Measurements from ENCODE around the gene DAG1. TPM values are rescaled to one million over a fixed set of nuclear protein-coding genes. Genes with fewer than 3 reads are reported as not detected.
A peak's percentile ranks its signal among the peaks of the same experiment; 100 is the strongest.

Gene DAG1
- total RNA-seq, 1 donor from 2014 or later: 67.5 TPM

- H3K27me3 ChIP-seq: no peaks in the 10 kb centered on the region
- Mint-ChIP-seq H3K36me3 (peaks cover 25% of the 10 kb centered on the region), H3K27ac (no peak overlapping the region), H3K27me3 (ENCODE audit: insufficient read depth, low read depth) (peaks cover 5% of the 10 kb centered on the region), H3K9me3 (no peaks in the 10 kb centered on the region), H3K4me3 (no peak overlapping the region), H3K4me1 (peaks cover 12% of the 10 kb centered on the region)
- no peak overlapping the region for H3K9ac ChIP-seq
- no peaks in the 10 kb centered on the region for H3K36me3 ChIP-seq
- no peak for DNase-seq (ENCODE audit: low spot score)
- peaks cover 50% of the 10 kb centered on the region for H4K20me1 ChIP-seq (ENCODE audit: low read depth)
- TF ChIP-seq CTCF (IDR thresholded peaks at IDR 0.05) (no peak), EZH2 (IDR thresholded peaks at IDR 0.05) (no peak), EZH2phosphoT487 (IDR thresholded peaks at IDR 0.05) (no peak)
- H3K4me3 ChIP-seq: no peak overlapping the region
- no peak overlapping the region for H3K4me2 ChIP-seq
- H2AFZ ChIP-seq (replicated peaks): no peak overlapping the region
- peaks cover 12% of the 10 kb centered on the region for H3K4me1 ChIP-seq
- H3K27ac ChIP-seq: no peak overlapping the region
- H3K79me2 ChIP-seq (ENCODE audit: low read depth): peaks cover 97% of the 10 kb centered on the region
- H3K9me3 ChIP-seq (ENCODE audit: low read depth): no peaks in the 10 kb centered on the region
- H3F3A ChIP-seq (ENCODE audit: low read depth): no peaks in the 10 kb centered on the region
These were observed 19.2 kb downstream of the DAG1 start for GRCh38 chr3:49489247-49489646.

- no peak overlapping the region for H3K4me2 ChIP-seq
- peaks cover 3% of the 10 kb centered on the region for H3K27me3 Mint-ChIP-seq (ENCODE audit: insufficient read depth, low read depth)
These were observed 22.9 kb downstream of the DAG1 start for GRCh38 chr3:49492969-49493368.

GRCh38 chr3:49493901-49494300, 23.8 kb downstream of the DAG1 start:
- Mint-ChIP-seq H3K27me3 (ENCODE audit: insufficient read depth, low read depth) (peaks cover 3% of the 10 kb centered on the region), H3K36me3 (peaks cover 19% of the 10 kb centered on the region), H3K27ac (peak overlapping the region; percentile 44), H3K4me1 (peaks cover 4% of the 10 kb centered on the region), H3K4me3 (no peak overlapping the region), H3K9me3 (no peaks in the 10 kb centered on the region)
- Histone ChIP-seq H3K4me2 (no peak overlapping the region), H3K79me2 (ENCODE audit: low read depth) (peaks cover 97% of the 10 kb centered on the region), H3K36me3 (no peaks in the 10 kb centered on the region), H3K4me1 (no peaks in the 10 kb centered on the region), H3K27ac (no peak overlapping the region), H3K4me3 (no peak overlapping the region), H3F3A (ENCODE audit: low read depth) (no peaks in the 10 kb centered on the region), H3K9ac (no peak overlapping the region), H3K27me3 (no peaks in the 10 kb centered on the region), H3K9me3 (ENCODE audit: low read depth) (no peaks in the 10 kb centered on the region), H2AFZ (replicated peaks) (no peak overlapping the region), H4K20me1 (ENCODE audit: low read depth) (peaks cover 35% of the 10 kb centered on the region)
- DNase-seq (ENCODE audit: low spot score): no peak
- no peak for TF ChIP-seq EZH2phosphoT487 (IDR thresholded peaks at IDR 0.05)
- no peak for TF ChIP-seq CTCF (IDR thresholded peaks at IDR 0.05)
- TF ChIP-seq EZH2 (IDR thresholded peaks at IDR 0.05): no peak

More at GRCh38 chr3:49492969-49493368, 22.9 kb downstream of the DAG1 start:
- H3K4me1 ChIP-seq: no peaks in the 10 kb centered on the region
- H3K27me3 ChIP-seq: no peaks in the 10 kb centered on the region
- H3K4me3 ChIP-seq: no peak overlapping the region
- peaks cover 32% of the 10 kb centered on the region for H4K20me1 ChIP-seq (ENCODE audit: low read depth)
- Mint-ChIP-seq H3K9me3 (no peaks in the 10 kb centered on the region), H3K36me3 (peaks cover 21% of the 10 kb centered on the region), H3K4me3 (no peak overlapping the region), H3K27ac (no peak overlapping the region), H3K4me1 (peaks cover 5% of the 10 kb centered on the region)
- no peaks in the 10 kb centered on the region for H3F3A ChIP-seq (ENCODE audit: low read depth)
- peaks cover 97% of the 10 kb centered on the region for H3K79me2 ChIP-seq (ENCODE audit: low read depth)
- no peak overlapping the region for H2AFZ ChIP-seq (replicated peaks)
- H3K27ac ChIP-seq: no peak overlapping the region
- TF ChIP-seq EZH2phosphoT487 (IDR thresholded peaks at IDR 0.05) (no peak), CTCF (IDR thresholded peaks at IDR 0.05) (no peak), EZH2 (IDR thresholded peaks at IDR 0.05) (no peak)
- no peaks in the 10 kb centered on the region for H3K36me3 ChIP-seq
- H3K9ac ChIP-seq: no peak overlapping the region
- H3K9me3 ChIP-seq (ENCODE audit: low read depth): no peaks in the 10 kb centered on the region
- no peak for DNase-seq (ENCODE audit: low spot score)
